NB4 (cell line): Measurements from ENCODE around the gene CCSER1.

Experiments used
- CTCF ChIP-seq: IDR thresholded peaks from one replicate; pipeline ENCODE4 v1.5.1; 2012; ENCODE audit warnings: low read depth, low read length
- MAX ChIP-seq: IDR thresholded peaks from 2 replicates; pipeline ENCODE4 v1.6.1; 2011; ENCODE audit warnings: low read depth, low read length
- MYC ChIP-seq: IDR thresholded peaks from 2 replicates; pipeline ENCODE4 v1.6.1; 2011; ENCODE audit warnings: low read depth, low read length
- POLR2A ChIP-seq: IDR thresholded peaks from 2 replicates; pipeline ENCODE4 v1.6.1; 2011; ENCODE audit warnings: mild to moderate bottlenecking; ENCODE audit not compliant: insufficient read length; ENCODE audit errors: extremely low read depth

GRCh38 chr4:91228659-91229058 lies 1101.5 kb downstream of the CCSER1 start:
- TF ChIP-seq CTCF (no peak), POLR2A (no peak), MAX (no peak), MYC (no peak)
